H1 (cell line): ENCODE results near the gene CEP72. TPM values are rescaled to one million over a fixed set of nuclear protein-coding genes. Genes with fewer than 3 reads are reported as not detected.

ENCODE experiments used
- EZH2 ChIP-seq: fragments of 200-600 bp; sonication (generic); IDR thresholded peaks from 2 replicates; pipeline ENCODE4 v1.7.1; 2012; ENCODE audit warnings: low read depth, mild to moderate bottlenecking, moderate library complexity, low read length, inconsistent platforms; ENCODE audit not compliant: severe bottlenecking
- JUN ChIP-seq: IDR thresholded peaks from 2 replicates; pipeline ENCODE4 v1.6.1; 2011; ENCODE audit warnings: low read depth, mild to moderate bottlenecking, improper control_type of control experiment, low read length
- NRF1 ChIP-seq: IDR thresholded peaks from 2 replicates; pipeline ENCODE4 v1.6.1; 2011; ENCODE audit warnings: mild to moderate bottlenecking, low read depth, low read length, improper control_type of control experiment
- POLR2AphosphoS5 ChIP-seq: IDR thresholded peaks from 2 replicates; pipeline ENCODE4 v1.6.1; 2011; ENCODE audit warnings: low read depth, low read length
- POU5F1 ChIP-seq: IDR thresholded peaks from 2 replicates; pipeline ENCODE4 v1.6.1; 2011; ENCODE audit warnings: low read depth, mild to moderate bottlenecking, low read length, moderate library complexity
- SP4 ChIP-seq: IDR thresholded peaks from 2 replicates; pipeline ENCODE4 v1.6.1; 2012; ENCODE audit warnings: low read length, inconsistent platforms
- TCF12 ChIP-seq: IDR thresholded peaks from 2 replicates; pipeline ENCODE4 v1.6.1; 2011; ENCODE audit warnings: low read depth, mild to moderate bottlenecking, low read length
- polyA plus RNA-seq, 7 experiments: library from polyadenylated mRNA; depleted of rRNA in 3 of 7; stranded (reverse) in 5 of 7; unstranded in 2 of 7; fragments of >200 nt in 5 of 7; fragments of 200-250 nt in 2 of 7; gene quantifications; 1 replicate in 5 of 7; 2 replicates in 1 of 7; 4 replicates in 1 of 7; pipeline versions ENCODE4 v1.2.1 to v1.2.3, GENCODE V29; 2011 to 2013; ENCODE audit warnings: missing spikeins in 2 of 7, mixed read lengths in 2 of 7
- total RNA-seq: library from RNA; stranded (reverse); fragmentation: NEBNext Ultra II Directional; extraction: Animal tissue kit (Norgen Biotek cat#: 25700); gene quantifications from 2 replicates; pipeline ENCODE4 v1.2.1, GENCODE V29; 2021

CEP72 gene
- total and polyA plus RNA-seq, 2 of the 8 experiments (the other 6 are each of a cell fraction or from before 2014, with no cell fraction given) = 13.1 to 19.6 TPM

- TF ChIP-seq EZH2 (no peak), POU5F1 (no peak), JUN (no peak), TCF12 (no peak), SP4 (no peak), NRF1 (no peak), POLR2AphosphoS5 (no peak)
Measured at GRCh38 chr5:620586-621180, 8.5 kb downstream of the CEP72 start (continued).
